PC-9 (cell line): ENCODE results near the gene MKRN2OS. TPM values are rescaled to one million over a fixed set of nuclear protein-coding genes. Genes with fewer than 3 reads are reported as not detected.

Experiments used
- BruUV-seq: library from RNA; stranded (reverse); fragments of 400-500 nt; replicated peaks from 2 replicates; lab custom pipeline; 2021; lab: Mats Ljungman, UMichigan
- CTCF ChIA-PET: fragments of 300-600 bp; sonication (Branson Sonifier 250); formaldehyde crosslinking; loops from one replicate; lab custom pipeline; 2022; ENCODE audit warnings: antibody characterized with exemption; lab: Charles Lee
- POLR2A ChIA-PET: fragments of 300-600 bp; sonication (Branson Sonifier 250); formaldehyde crosslinking; loops from one replicate; lab custom pipeline; 2022; ENCODE audit warnings: antibody characterized with exemption; ENCODE audit not compliant: unreplicated experiment; lab: Charles Lee
- DNase-seq, 2 experiments: peaks; one replicate each; pipeline versions ENCODE4 v3.0.0 to v3.0.0-alpha.2; 2015 to 2022; ENCODE audit warnings: mixed read lengths in 1 of 2
- H2AFZ ChIP-seq: fragments of 200-600 bp; sonication (generic); 2 replicates; pipeline ENCODE4 v1.8.1; 2017; ENCODE audit warnings: antibody characterized with exemption
- H3F3A ChIP-seq: fragments of 200-600 bp; sonication (generic); 2 replicates; pipeline ENCODE4 v1.8.1; 2017; ENCODE audit warnings: antibody characterized with exemption, mild to moderate bottlenecking, low read depth; ENCODE audit not compliant: insufficient read depth
- H3K27ac ChIP-seq: fragments of 200-600 bp; sonication (generic); 2 replicates; pipeline ENCODE4 v1.6.1; 2016; ENCODE audit warnings: mixed run types
- H3K27me3 ChIP-seq: fragments of 200-600 bp; sonication (generic); 2 replicates; pipeline ENCODE4 v1.6.1; 2016; ENCODE audit warnings: low read depth, mixed run types; ENCODE audit not compliant: insufficient read depth
- H3K36me3 ChIP-seq: fragments of 200-600 bp; sonication (generic); 2 replicates; pipeline ENCODE4 v1.6.1; 2016; ENCODE audit warnings: low read depth, mixed run types
- H3K4me1 ChIP-seq: fragments of 200-600 bp; sonication (generic); replicated peaks from 2 replicates; pipeline ENCODE4 v1.6.1; 2016; ENCODE audit warnings: mixed run types; ENCODE audit not compliant: insufficient read depth
- H3K4me2 ChIP-seq: fragments of 200-600 bp; sonication (generic); 2 replicates; pipeline ENCODE4 v1.6.1; 2017; ENCODE audit warnings: mixed run types
- H3K4me3 ChIP-seq: fragments of 200-600 bp; sonication (generic); 2 replicates; pipeline ENCODE4 v1.6.1; 2016; ENCODE audit warnings: mixed run types
- H3K79me2 ChIP-seq: fragments of 200-600 bp; sonication (generic); 2 replicates; pipeline ENCODE4 v1.6.1; 2017; ENCODE audit warnings: low read depth, mixed run types
- H3K9me2 ChIP-seq: fragments of 200-600 bp; sonication (generic); 2 replicates; pipeline ENCODE4 v1.8.1; 2017; ENCODE audit warnings: mild to moderate bottlenecking; ENCODE audit not compliant: insufficient read depth
- H3K9me3 ChIP-seq: fragments of 200-600 bp; sonication (generic); 2 replicates; pipeline ENCODE4 v1.8.1; 2016; ENCODE audit warnings: low read depth; ENCODE audit not compliant: insufficient read depth
- H4K20me1 ChIP-seq: fragments of 200-600 bp; sonication (generic); 2 replicates; pipeline ENCODE4 v1.8.1; 2017; ENCODE audit not compliant: insufficient read depth
- CTCF ChIP-seq: fragments of 200-600 bp; sonication (generic); conservative IDR thresholded peaks from 2 replicates; pipeline ENCODE4 v1.6.1; 2017; ENCODE audit warnings: mixed run types, antibody characterized with exemption, mild to moderate bottlenecking, moderate library complexity
- EZH2 ChIP-seq: fragments of 200-600 bp; sonication (generic); IDR thresholded peaks from 2 replicates; pipeline ENCODE4 v1.8.0; 2017; ENCODE audit warnings: antibody characterized with exemption, low read depth
- intact Hi-C: fragments of 100-400 bp; cut with micrococcal nuclease; formaldehyde crosslinking; loops from one replicate; pipeline ENCODE4 v1.10.0; 2022; ENCODE audit not compliant: unreplicated experiment
- total RNA-seq: library from RNA; stranded (reverse); gene quantifications from 2 replicates; pipeline ENCODE4 v1.2.3, GENCODE V29; 2021

MKRN2OS gene
- total RNA-seq, 1 experiment from 2014 or later = 6.2 TPM

- H3K27ac ChIP-seq = no peak overlapping the region
- CTCF ChIA-PET = no interaction called here
- BruUV-seq = no TSS peak
- no peaks in the 10 kb centered on the region for H3K9me2 ChIP-seq
- intact Hi-C loops = no loop called here
- no peaks in the 10 kb centered on the region for H3K4me1 ChIP-seq
- no peaks in the 10 kb centered on the region for H3K79me2 ChIP-seq
- H3K36me3 ChIP-seq = peaks cover 63% of the 10 kb centered on the region
- no peak overlapping the region for H3K4me2 ChIP-seq
- H3F3A ChIP-seq = no peaks in the 10 kb centered on the region; the same call in 1 of the 2 replicates
- no peak overlapping the region for H3K4me3 ChIP-seq
- H3K27me3 ChIP-seq = no peaks in the 10 kb centered on the region
- POLR2A ChIA-PET = no interaction called here
- TF ChIP-seq EZH2 (no peak), CTCF (no peak)
- H2AFZ ChIP-seq = no peak overlapping the region
- H3K9me3 ChIP-seq = no peaks in the 10 kb centered on the region
- no peak for DNase-seq
- H4K20me1 ChIP-seq = no peaks in the 10 kb centered on the region
These were observed 48.9 kb downstream of the MKRN2OS start for GRCh38 chr3:12496453-12496761.

DNA sequence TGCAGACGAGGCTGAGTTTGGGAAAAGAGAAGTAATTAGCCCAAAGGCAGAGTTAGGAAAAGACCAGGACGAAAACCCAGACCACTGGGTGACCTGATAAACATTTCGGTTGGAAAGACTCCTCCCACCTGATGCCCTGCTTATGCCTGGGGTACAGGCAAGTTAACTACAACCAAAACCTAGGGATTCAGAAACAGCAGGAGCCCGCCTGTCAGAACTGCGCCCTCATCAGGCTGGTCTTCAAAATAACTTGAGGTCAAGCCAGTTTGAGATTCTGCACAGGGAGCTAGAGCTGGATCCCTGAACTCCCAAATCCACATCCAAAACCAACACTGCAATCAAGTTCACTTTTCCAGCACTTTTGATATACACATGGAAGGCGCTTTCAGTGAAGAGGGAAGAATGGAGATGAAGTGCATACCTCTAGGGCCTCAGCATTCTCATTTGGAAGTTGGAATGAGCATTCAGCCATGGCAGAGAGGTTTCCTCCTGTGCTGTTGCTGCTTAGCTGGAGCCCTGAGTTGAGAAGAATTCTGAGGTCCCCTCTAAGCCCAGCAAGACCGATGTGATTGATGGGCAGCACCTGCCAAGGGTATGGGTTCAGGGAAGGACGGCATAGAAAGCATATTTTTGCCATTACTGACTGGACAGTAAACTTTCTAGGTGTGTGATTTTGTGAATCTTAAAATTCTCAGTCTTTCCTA lies 49.4 kb downstream of the MKRN2OS start:
- Histone ChIP-seq H3F3A (no peaks in the 10 kb centered on the region; the same call in 1 of the 2 replicates), H4K20me1 (no peaks in the 10 kb centered on the region), H3K27me3 (no peaks in the 10 kb centered on the region), H3K36me3 (peaks cover 61% of the 10 kb centered on the region), H2AFZ (no peak overlapping the region), H3K4me2 (no peak overlapping the region), H3K79me2 (no peaks in the 10 kb centered on the region), H3K9me3 (no peaks in the 10 kb centered on the region), H3K4me1 (no peaks in the 10 kb centered on the region), H3K9me2 (no peaks in the 10 kb centered on the region), H3K4me3 (no peak overlapping the region), H3K27ac (no peak overlapping the region)
- DNase-seq = no peak
- ChIA-PET CTCF (no interaction called here), POLR2A (no interaction called here)
- intact Hi-C loops = no loop called here
- BruUV-seq = no TSS peak
- TF ChIP-seq CTCF = peak; percentile 35; the same call in 1 of the 2 replicates
- TF ChIP-seq EZH2 = no peak

DNA sequence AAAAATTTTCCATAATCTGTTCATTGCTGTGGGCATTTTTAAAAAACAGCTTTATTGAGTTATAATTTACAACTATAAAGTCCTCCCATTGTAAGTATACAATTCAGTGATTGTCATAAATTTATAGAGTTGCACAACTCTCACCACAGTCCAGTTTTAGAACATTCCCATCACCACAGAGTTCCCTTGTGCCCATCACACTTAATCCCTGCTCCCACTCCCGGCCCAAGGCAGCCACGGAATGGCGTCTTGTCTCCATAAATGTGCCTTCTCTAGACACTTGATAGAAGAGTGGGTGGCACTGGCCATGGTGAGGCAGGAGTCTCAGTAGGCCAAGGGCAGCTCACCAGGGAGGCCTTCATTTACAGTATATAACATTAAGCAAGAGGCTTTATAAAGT lies 54.8 kb downstream of the MKRN2OS start:
- Histone ChIP-seq H3F3A (peaks cover 7% of the 10 kb centered on the region), H3K9me3 (no peaks in the 10 kb centered on the region), H3K4me1 (peaks cover 8% of the 10 kb centered on the region), H3K4me2 (no peak overlapping the region), H3K4me3 (no peak overlapping the region), H4K20me1 (no peaks in the 10 kb centered on the region; the same call in 1 of the 2 replicates), H3K27ac (no peak overlapping the region), H3K9me2 (no peaks in the 10 kb centered on the region), H3K79me2 (peaks cover 30% of the 10 kb centered on the region), H2AFZ (no peak overlapping the region), H3K27me3 (no peaks in the 10 kb centered on the region), H3K36me3 (peaks cover 55% of the 10 kb centered on the region)
- ChIA-PET CTCF (no interaction called here), POLR2A (no interaction called here)
- no peak for TF ChIP-seq EZH2
- no peak for TF ChIP-seq CTCF
- BruUV-seq = no TSS peak
- intact Hi-C loops = no loop called here
- DNase-seq = no peak
